ENCODE measurements around the gene MRPL52.
A peak's percentile ranks its signal among the peaks of the same experiment; 100 is the strongest.
"Not testable (repeated sequence)": the region's sequence is repeated elsewhere in the genome, so short reads cannot be mapped to it uniquely, and the experiment has no call there.

MRPL52 gene

DNA sequence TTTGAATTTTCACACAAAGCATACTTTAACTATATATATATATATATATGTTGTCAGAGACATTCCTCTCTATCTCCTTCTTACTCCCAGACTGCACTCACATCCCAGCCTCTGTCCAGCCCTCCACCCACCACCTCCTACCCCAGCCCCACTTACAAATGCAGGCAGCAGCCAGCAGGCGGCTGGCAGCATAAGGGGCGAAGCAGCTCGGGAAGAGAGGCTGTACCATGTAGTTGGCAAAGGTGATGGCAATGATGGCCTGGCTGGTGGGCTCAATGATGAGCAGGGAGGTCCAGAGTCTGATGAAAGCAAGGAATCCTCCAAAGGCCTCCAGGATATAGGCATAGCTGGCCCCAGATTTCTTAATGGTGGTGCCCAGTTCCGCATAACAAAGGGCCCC is 16.9 kb upstream of the MRPL52 start:
- DNase-seq: no peak

- no peak for DNase-seq
These were observed 16.5 kb upstream of the MRPL52 start for GRCh38 chr14:22813145-22813544.

- no peak for DNase-seq
These were observed 15.3 kb upstream of the MRPL52 start for GRCh38 chr14:22814373-22814772.

DNA sequence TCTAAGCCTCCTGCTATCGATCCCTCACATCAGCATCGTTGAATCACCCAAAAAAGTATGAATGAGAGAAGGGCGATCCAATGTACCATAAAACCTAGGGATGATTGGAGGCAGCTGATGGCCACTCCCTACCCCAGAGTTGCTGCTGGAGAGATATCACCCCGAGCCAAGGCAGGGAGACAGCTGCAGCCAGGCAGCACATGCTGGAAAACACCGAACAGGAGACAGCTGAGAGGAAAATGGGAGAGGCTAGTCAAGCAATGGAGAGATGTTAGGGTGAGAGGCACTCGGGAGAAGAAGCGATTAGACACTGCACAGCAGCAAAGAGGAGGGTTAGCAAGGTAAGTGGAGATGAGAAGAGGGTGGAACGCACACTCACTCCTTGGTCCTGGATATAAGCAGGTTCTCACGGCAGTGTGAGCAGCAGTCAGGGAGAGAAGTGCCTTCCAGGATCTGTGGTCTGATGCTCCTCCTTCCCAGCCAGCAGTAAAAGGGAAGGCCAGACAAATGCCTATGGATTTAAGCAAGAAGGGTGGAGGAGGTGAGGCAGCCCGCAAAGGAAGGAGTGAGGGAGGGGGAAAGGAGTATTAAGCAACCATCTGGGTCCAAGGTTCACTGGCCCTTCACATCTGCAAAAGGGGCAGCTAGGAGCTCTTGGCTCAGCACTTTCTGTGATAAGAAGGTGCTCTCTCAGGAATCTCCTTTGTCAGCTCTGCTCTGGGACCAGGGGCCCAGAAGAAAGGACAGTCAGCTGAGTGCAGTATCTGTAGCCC is 14.6 kb upstream of the MRPL52 start, which contains the start of gene SLC7A7:
Gene SLC7A7, minus strand, starts transcription at position 495 of the 773 bp plus-strand sequence. CDS start 2,037 bp downstream, outside the sequence.
- no peak for DNase-seq

- DNase-seq: peak; percentile 55
These were observed 10.3 kb upstream of the MRPL52 start for GRCh38 chr14:22819151-22819988.

GRCh38 chr14:22820731-22821130 is 9.0 kb upstream of the MRPL52 start:
- no peak for DNase-seq

DNA sequence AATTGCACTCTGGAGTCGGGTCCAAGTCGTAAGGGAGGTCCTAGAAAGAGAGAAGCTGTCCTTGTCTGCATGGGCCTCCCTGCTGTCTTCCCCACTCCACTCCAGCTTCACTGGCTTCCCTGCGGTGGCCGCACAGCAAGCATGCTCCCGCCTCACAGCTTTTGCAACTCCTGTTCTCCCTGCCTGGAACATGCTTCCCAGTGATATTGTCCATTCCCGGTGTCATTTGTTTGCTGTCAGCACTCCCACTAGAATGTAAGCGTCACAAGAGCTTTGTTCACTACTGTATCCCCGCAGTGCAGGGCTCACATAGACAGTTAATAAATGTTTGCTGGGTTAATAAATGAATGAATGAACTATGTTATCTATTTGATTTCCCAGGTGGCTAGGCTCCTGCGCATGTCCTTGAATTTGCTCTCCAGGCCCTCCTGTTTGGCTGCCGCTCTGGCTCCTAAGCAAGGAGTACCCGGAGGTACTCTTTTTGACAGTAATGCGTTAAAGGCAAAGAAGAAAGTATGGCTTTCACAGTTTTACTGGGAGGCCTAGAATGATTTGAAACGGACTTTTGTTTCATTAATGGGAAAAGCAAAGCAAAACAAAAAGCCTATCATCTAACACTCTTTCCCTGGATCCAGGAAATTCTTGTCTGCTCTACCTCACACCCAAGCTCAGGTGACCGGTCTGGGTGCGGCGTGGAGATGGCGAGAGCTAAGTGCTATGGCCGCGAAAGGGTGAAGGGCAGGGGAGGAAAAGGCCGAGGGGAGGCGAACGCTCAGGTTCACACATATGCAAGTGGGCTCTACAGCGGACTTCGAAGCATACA is 8.3 kb upstream of the MRPL52 start:
- no peak for DNase-seq

DNA sequence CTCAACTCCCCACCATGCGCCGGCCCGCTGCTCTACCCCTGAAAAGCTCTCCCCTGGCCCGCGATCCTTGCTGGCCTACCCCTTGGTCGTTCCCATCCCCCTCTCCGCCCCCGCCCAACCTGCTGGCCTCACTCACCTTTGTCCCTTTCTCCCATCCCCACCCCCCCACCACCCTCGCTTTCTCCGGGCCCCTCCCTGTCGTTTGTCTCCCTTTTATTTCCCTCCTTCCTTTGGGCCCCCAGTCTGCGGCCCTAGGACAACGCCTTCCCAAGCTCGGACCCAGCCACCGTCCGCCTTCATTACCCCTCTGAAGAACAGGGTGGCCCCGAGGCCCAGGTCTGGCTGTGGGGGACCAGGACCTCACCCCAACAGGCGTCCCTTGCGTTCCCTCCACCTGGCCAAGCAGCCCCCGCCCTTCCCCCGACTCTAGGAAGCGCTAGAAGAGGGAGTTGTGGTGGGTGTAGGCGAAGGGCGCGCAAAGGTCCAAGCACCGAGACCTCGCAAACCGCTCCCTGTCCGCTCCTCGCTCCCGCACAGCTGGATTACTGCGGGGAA is 7.6 kb upstream of the MRPL52 start:
- DNase-seq: no peak

GRCh38 chr14:22822571-22823098 is 7.1 kb upstream of the MRPL52 start:
- DNase-seq: no peak

GRCh38 chr14:22824711-22825359 is 4.9 kb upstream of the MRPL52 start:
- no peak for DNase-seq

GRCh38 chr14:22829076-22829660 is 519 bp upstream of the MRPL52 start:
- not testable (repeated sequence) for DNase-seq

- DNase-seq: no peak
These were observed 840 bp downstream of the MRPL52 start for GRCh38 chr14:22830443-22831010.

- no peak for DNase-seq
These were observed 5.8 kb downstream of the MRPL52 start for GRCh38 chr14:22835505-22835904.

DNA sequence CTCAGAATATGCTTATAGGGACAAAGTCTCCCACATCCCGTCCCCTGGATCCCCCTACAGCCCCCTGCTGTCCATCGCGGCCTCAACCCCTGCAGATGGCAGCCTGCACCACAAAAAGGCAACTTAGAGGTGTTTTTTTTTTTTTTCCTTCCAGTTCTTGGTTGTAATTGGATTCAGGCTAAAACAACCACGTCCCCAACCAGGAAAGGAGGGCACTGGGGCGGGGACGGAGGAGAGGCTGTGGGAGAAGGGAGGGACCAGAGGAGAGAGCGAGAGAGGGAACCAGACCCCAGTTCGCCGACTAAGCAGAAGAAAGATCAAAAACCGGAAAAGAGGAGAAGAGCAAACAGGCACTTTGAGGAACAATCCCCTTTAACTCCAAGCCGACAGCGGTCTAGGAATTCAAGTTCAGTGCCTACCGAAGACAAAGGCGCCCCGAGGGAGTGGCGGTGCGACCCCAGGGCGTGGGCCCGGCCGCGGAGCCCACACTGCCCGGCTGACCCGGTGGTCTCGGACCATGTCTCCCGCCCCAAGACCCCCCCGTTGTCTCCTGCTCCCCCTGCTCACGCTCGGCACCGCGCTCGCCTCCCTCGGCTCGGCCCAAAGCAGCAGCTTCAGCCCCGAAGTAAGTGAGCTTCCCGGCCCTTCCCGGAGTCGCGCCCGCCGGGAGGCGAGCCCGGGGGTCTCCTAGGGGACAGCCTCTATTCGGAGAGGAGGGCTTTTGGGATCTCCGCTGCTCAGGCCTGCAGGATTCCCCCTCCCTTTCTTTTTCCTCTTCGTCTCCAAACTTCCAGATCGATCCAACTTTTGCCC is 6.8 kb downstream of the MRPL52 start, which contains the start of gene MMP14:
Gene MMP14, plus strand, starts transcription at position 285 of the 813 bp plus-strand sequence. Its CDS starts 233 bp downstream, at position 518.
- DNase-seq: peak; percentile 68

DNA sequence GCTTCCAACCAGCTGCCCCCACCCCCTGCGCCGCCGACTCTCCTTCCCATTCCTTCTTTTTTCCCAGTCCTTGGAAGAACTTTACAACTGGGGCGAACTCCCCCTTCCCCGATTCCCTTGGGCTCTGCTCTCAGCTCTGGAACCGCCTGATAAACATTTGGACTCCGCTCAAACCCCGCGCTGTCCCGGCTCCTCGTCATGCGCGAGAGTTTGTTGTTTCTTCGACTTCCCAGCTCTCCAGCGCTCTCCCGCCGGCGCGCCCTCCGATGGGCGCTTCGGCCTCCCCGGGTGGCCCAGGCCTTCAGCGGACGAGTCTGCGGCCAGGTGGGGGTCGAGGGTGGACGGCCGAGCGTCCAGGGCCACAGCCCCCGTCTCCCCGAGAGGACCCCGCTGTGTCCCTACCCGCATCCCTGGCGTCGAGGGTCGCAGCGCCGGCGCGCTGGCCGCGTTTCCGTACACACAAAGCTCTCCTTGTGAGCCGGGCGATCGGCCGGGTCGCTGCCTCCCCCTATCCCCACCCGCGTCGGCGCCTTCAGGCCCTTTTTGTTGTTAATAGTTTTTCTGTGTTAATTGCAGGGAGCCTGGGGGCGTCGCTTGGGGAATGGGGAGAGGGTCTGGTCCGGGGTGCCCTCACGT is 7.5 kb downstream of the MRPL52 start:
- peak; percentile 52 for DNase-seq

DNA sequence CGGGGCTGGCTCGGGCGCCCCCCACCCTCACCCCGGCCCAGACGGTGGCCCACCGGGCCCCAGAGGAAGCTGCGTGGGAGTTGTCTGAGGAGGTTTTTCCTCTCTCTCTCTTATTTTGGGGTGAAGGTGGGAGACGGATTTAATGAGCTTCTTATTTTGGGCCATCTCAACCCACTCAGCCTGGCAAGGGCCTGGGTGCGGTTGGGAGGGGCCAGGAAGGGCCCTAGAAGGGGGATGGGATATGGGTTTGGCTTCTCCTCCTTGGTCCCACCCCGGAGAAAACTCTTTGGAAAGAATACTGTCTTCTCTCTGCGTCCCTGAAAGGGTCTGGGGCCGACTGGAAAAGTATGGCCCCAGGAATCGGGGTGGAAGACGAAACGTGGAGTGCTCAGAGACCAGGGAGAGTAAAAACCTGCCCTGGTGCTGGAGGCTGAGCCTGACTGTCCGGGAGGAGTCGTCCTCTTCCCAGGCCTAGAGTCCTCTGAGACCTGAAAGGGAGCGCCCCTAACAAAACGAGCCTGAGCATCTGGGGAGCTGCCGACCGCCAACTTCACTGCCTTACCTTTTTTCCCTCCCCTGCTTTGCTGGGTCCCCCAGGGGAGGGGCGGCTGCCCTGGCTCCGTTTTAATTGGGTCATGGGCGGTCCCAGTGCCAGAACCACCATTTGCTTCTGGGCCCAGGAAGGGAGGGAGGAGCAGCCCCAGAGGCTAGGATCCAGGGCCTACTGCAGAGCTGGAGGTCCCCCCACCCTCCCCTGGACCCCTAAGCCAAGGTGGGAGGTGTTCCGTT is 8.3 kb downstream of the MRPL52 start:
- no peak for DNase-seq

DNA sequence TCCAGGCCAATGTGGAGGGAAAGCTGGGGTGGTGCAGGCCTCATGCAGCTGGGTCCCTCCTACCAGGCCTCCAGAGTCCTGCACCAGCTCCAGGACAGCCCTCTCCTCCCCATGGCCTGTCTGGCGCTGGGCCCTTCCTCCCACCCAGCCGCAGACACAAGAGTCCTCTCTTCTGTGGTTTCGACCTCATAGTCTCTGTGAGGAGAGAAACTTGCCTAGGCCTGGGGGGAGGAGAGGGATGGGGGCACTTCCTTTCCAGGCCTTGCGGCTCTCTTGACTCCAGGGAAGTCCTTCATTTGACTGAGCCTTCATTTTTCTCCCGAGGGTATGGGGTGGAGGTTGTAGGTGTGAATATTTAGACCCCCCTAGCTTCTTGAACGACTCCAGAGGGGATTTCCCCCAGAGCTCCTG is 8.9 kb downstream of the MRPL52 start:
- DNase-seq: no peak

- no peak for DNase-seq
These were observed 9.6 kb downstream of the MRPL52 start for GRCh38 chr14:22839159-22839779.

Measured in NCI-H2171 treated with DMSO at 0.1 percent for 48 hours (cell line).